Measurements from ENCODE around the gene LARP6.
"Not testable (repeated sequence)": the region's sequence is repeated elsewhere in the genome, so short reads cannot be mapped to it uniquely, and the experiment has no call there.

The LARP6 gene

GRCh38 chr15:70858614-70859321 is 4.8 kb upstream of the LARP6 start:
- not testable (repeated sequence) for DNase-seq

- peak; percentile 84 for DNase-seq
These were observed 3.8 kb upstream of the LARP6 start for GRCh38 chr15:70857562-70858285.

GRCh38 chr15:70856884-70857561 is 3.1 kb upstream of the LARP6 start:
- peak; percentile 100 for DNase-seq

- DNase-seq: peak; percentile 89
These were observed 2.4 kb upstream of the LARP6 start for GRCh38 chr15:70856177-70856883.

- DNase-seq: peak; percentile 26
These were observed 1.8 kb upstream of the LARP6 start for GRCh38 chr15:70855764-70856163.

- DNase-seq: peak; percentile 68
These were observed 664 bp upstream of the LARP6 start for GRCh38 chr15:70854666-70854976.

GRCh38 chr15:70853318-70853972 is 512 bp downstream of the LARP6 start:
- DNase-seq: peak; percentile 59

- DNase-seq: peak; percentile 82
These were observed 1.2 kb downstream of the LARP6 start for GRCh38 chr15:70852501-70853317.

- DNase-seq: no peak
These were observed 2.1 kb downstream of the LARP6 start for GRCh38 chr15:70851889-70852288.

- no peak for DNase-seq
These were observed 8.2 kb downstream of the LARP6 start for GRCh38 chr15:70845602-70846360.

GRCh38 chr15:70837476-70837875 is 16.5 kb downstream of the LARP6 start:
- no peak for DNase-seq

GRCh38 chr15:70835841-70836240 is 18.1 kb downstream of the LARP6 start:
- DNase-seq: no peak

- DNase-seq: no peak
These were observed 18.5 kb downstream of the LARP6 start for GRCh38 chr15:70835415-70835814.

GRCh38 chr15:70834999-70835398 is 19.0 kb downstream of the LARP6 start:
- DNase-seq: no peak

- DNase-seq: peak; percentile 89
These were observed 19.8 kb downstream of the LARP6 start for GRCh38 chr15:70833861-70834765.

GRCh38 chr15:70833422-70833821 is 20.5 kb downstream of the LARP6 start:
- DNase-seq: no peak

GRCh38 chr15:70832176-70832575 is 21.8 kb downstream of the LARP6 start:
- no peak for DNase-seq

GRCh38 chr15:70831094-70831911 is 22.7 kb downstream of the LARP6 start:
- DNase-seq: no peak

GRCh38 chr15:70830615-70831014 is 23.3 kb downstream of the LARP6 start:
- no peak for DNase-seq

All from fibroblast of skin of back (primary cell).